GM12892 (cell line): ENCODE data around the gene MT1M.
"Not testable (repeated sequence)": the region's sequence is repeated elsewhere in the genome, so short reads cannot be mapped to it uniquely, and the experiment has no call there.

ENCODE experiments used
- DNase-seq: peaks from one replicate; pipeline ENCODE4 v3.0.0; 2011; ENCODE audit not compliant: insufficient read length
- FAIRE-seq: peaks from 2 replicates; lab custom pipeline; 2011; peaks lifted over from hg19 to GRCh38; lab: Jason Lieb, UNC
- POLR2A ChIP-seq: IDR thresholded peaks from 2 replicates; pipeline ENCODE4 v1.6.1; 2011; ENCODE audit warnings: low read depth, low read length, control low read depth
- POLR2AphosphoS5 ChIP-seq: IDR thresholded peaks from 2 replicates; pipeline ENCODE4 v1.6.1; 2011; ENCODE audit warnings: low read depth, low read length, control low read depth
- TAF1 ChIP-seq: IDR thresholded peaks from 2 replicates; pipeline ENCODE4 v1.6.1; 2011; ENCODE audit warnings: low read depth, mild to moderate bottlenecking, control low read depth, low read length, borderline replicate concordance

MT1M gene

GRCh38 chr16:56610017-56610608, 22.3 kb upstream of the MT1M start:
- TF ChIP-seq POLR2AphosphoS5 = no peak
- no peak; the same call in 1 of the 2 replicates for TF ChIP-seq POLR2A
- DNase-seq = no peak
- no peak for FAIRE-seq

GRCh38 chr16:56610609-56611111, 21.8 kb upstream of the MT1M start:
- FAIRE-seq (no peak), DNase-seq (no peak)
- TF ChIP-seq POLR2A = no peak
- no peak for TF ChIP-seq TAF1
- no peak for TF ChIP-seq POLR2AphosphoS5

GRCh38 chr16:56611281-56611833, 21.1 kb upstream of the MT1M start:
- DNase-seq = no peak
- TF ChIP-seq TAF1 (no peak), POLR2A (no peak), POLR2AphosphoS5 (no peak)
- FAIRE-seq = no peak

- TF ChIP-seq POLR2A (no peak), POLR2AphosphoS5 (no peak), TAF1 (no peak)
- no peak for DNase-seq
- no peak for FAIRE-seq
Measured at GRCh38 chr16:56613706-56614105, 18.8 kb upstream of the MT1M start.

GRCh38 chr16:56614549-56614991, 17.9 kb upstream of the MT1M start:
- TF ChIP-seq TAF1 (no peak), POLR2AphosphoS5 (no peak), POLR2A (no peak)
- DNase-seq = no peak
- no peak for FAIRE-seq

- no peak for DNase-seq
- no peak for TF ChIP-seq POLR2A
- TF ChIP-seq POLR2AphosphoS5 = no peak
- TF ChIP-seq TAF1 = no peak
- no peak for FAIRE-seq
Measured at GRCh38 chr16:56615353-56615752, 17.1 kb upstream of the MT1M start.

- FAIRE-seq (no peak), DNase-seq (no peak)
- TF ChIP-seq TAF1 (no peak), POLR2A (no peak), POLR2AphosphoS5 (no peak)
Measured at GRCh38 chr16:56616608-56617211, 15.7 kb upstream of the MT1M start.

GRCh38 chr16:56617212-56618085, 15.0 kb upstream of the MT1M start:
- FAIRE-seq = no peak
- TF ChIP-seq TAF1 (no peak), POLR2A (no peak), POLR2AphosphoS5 (no peak)
- no peak for DNase-seq

- no peak for FAIRE-seq
- TF ChIP-seq POLR2AphosphoS5 (no peak), POLR2A (no peak), TAF1 (no peak)
- no peak for DNase-seq
Measured at GRCh38 chr16:56618138-56618537, 14.3 kb upstream of the MT1M start.

GRCh38 chr16:56620339-56620897, 12.0 kb upstream of the MT1M start:
- TF ChIP-seq POLR2A (no peak), TAF1 (no peak), POLR2AphosphoS5 (no peak)
- DNase-seq (no peak), FAIRE-seq (no peak)

GRCh38 chr16:56621665-56622445, 10.6 kb upstream of the MT1M start:
- not testable (repeated sequence) for FAIRE-seq, DNase-seq

- not testable (repeated sequence) for FAIRE-seq
Measured at GRCh38 chr16:56623184-56623583, 9.3 kb upstream of the MT1M start.

More at GRCh38 chr16:56623184-56623583, 9.3 kb upstream of the MT1M start:
- DNase-seq = not testable (repeated sequence)
